GM23338 (cell line): ENCODE measurements around the gene CDH4. TPM values are rescaled to one million over a fixed set of nuclear protein-coding genes. Genes with fewer than 3 reads are reported as not detected.

ENCODE experiments used
- ATAC-seq: fragments of 200-7000 bp; cut with Tn5 transposase; 3 replicates; pipeline ENCODE4 v1.9.1; 2020
- DNase-seq: peaks from one replicate; pipeline ENCODE4 v3.0.0-alpha.2; 2015; ENCODE audit warnings: low spot score
- H2AFZ ChIP-seq: fragments of 200-600 bp; sonication (generic); 2 replicates; pipeline ENCODE4 v1.8.0; 2016; ENCODE audit warnings: antibody characterized with exemption, mild to moderate bottlenecking, moderate library complexity
- H3F3A ChIP-seq: fragments of 200-600 bp; sonication (generic); replicated peaks from 2 replicates; pipeline ENCODE4 v1.8.0; 2017; ENCODE audit warnings: antibody characterized with exemption, mixed run types, low read depth
- H3K27ac ChIP-seq: fragments of 200-600 bp; sonication (generic); 2 replicates; pipeline ENCODE4 v1.6.1; 2016; ENCODE audit warnings: low read depth
- H3K27me3 ChIP-seq: fragments of 200-600 bp; sonication (generic); 2 replicates; pipeline ENCODE4 v1.8.0; 2016; ENCODE audit warnings: mild to moderate bottlenecking, mixed run types, moderate library complexity; ENCODE audit not compliant: insufficient read depth
- H3K36me3 ChIP-seq: fragments of 200-600 bp; sonication (generic); 2 replicates; pipeline ENCODE4 v1.8.0; 2016; ENCODE audit warnings: mild to moderate bottlenecking; ENCODE audit not compliant: insufficient read depth
- H3K4me1 ChIP-seq: fragments of 200-600 bp; sonication (generic); 2 replicates; pipeline ENCODE4 v1.8.0; 2016; ENCODE audit warnings: mild to moderate bottlenecking, moderate library complexity; ENCODE audit not compliant: insufficient read depth
- H3K4me2 ChIP-seq: fragments of 200-600 bp; sonication (generic); 2 replicates; pipeline ENCODE4 v1.7.1; 2017; ENCODE audit warnings: mixed run types
- H3K4me3 ChIP-seq: fragments of 200-600 bp; sonication (generic); 2 replicates; pipeline ENCODE4 v1.6.1; 2016; ENCODE audit warnings: mixed run types
- H3K79me2 ChIP-seq: fragments of 200-600 bp; sonication (generic); replicated peaks from 2 replicates; pipeline ENCODE4 v1.8.0; 2017; ENCODE audit warnings: mild to moderate bottlenecking; ENCODE audit not compliant: insufficient read depth
- H3K9me2 ChIP-seq: fragments of 200-600 bp; sonication (generic); 2 replicates; pipeline ENCODE4 v1.8.0; 2017; ENCODE audit not compliant: insufficient read depth
- H4K20me1 ChIP-seq: fragments of 200-600 bp; sonication (generic); replicated peaks from 2 replicates; pipeline ENCODE4 v1.8.0; 2017; ENCODE audit warnings: mild to moderate bottlenecking; ENCODE audit not compliant: insufficient read depth
- H3K27ac Mint-ChIP-seq: 2 replicates; pipeline ENCODE4 v1.8.0; 2020; ENCODE audit warnings: inconsistent platforms, mild to moderate bottlenecking, moderate library complexity, mixed read lengths
- H3K27me3 Mint-ChIP-seq: 3 replicates; pipeline ENCODE4 v1.8.0; 2022; ENCODE audit warnings: low read depth, mild to moderate bottlenecking, moderate library complexity, mixed read lengths, inconsistent platforms; ENCODE audit not compliant: insufficient read depth, poor library complexity
- H3K36me3 Mint-ChIP-seq: 3 replicates; pipeline ENCODE4 v1.8.0; 2021; ENCODE audit warnings: low read depth, mild to moderate bottlenecking, inconsistent platforms, moderate library complexity, mixed read lengths
- H3K4me1 Mint-ChIP-seq: 3 replicates; pipeline ENCODE4 v1.8.0; 2020; ENCODE audit warnings: mild to moderate bottlenecking, inconsistent platforms, mixed read lengths
- H3K4me3 Mint-ChIP-seq: 3 replicates; pipeline ENCODE4 v1.8.0; 2021; ENCODE audit warnings: moderate library complexity, mild to moderate bottlenecking, inconsistent platforms, mixed read lengths
- H3K9me3 Mint-ChIP-seq: 3 replicates; pipeline ENCODE4 v1.8.0; 2020; ENCODE audit warnings: moderate library complexity, mild to moderate bottlenecking, inconsistent platforms, mixed read lengths
- CREB1 ChIP-seq: fragments of 250-450 bp; sonication (Bioruptor Pico); IDR thresholded peaks from 2 replicates; pipeline ENCODE4 v1.5.0; 2020; ENCODE audit warnings: low read depth, mild to moderate bottlenecking, moderate library complexity
- EZH2 ChIP-seq: fragments of 200-600 bp; sonication (generic); IDR thresholded peaks from one replicate; pipeline ENCODE4 v1.8.0; 2017; ENCODE audit warnings: antibody characterized with exemption, mild to moderate bottlenecking, low read depth; ENCODE audit not compliant: unreplicated experiment
- EZH2phosphoT487 ChIP-seq: fragments of 200-600 bp; sonication (generic); IDR thresholded peaks from one replicate; pipeline ENCODE4 v1.8.1; 2018; ENCODE audit warnings: antibody characterized with exemption; ENCODE audit not compliant: unreplicated experiment
- JUNB ChIP-seq: IDR thresholded peaks from one replicate; pipeline ENCODE4 v1.6.1; 2016; ENCODE audit warnings: antibody characterized with exemption; ENCODE audit not compliant: unreplicated experiment
- NANOG ChIP-seq: IDR thresholded peaks from 2 replicates; pipeline ENCODE4 v1.6.1; 2016; ENCODE audit warnings: antibody characterized with exemption, borderline replicate concordance
- POLR2AphosphoS5 ChIP-seq: IDR thresholded peaks from 2 replicates; pipeline ENCODE4 v1.6.1; 2016; ENCODE audit warnings: antibody characterized with exemption, low read depth
- STAT1 ChIP-seq: IDR thresholded peaks from one replicate; pipeline ENCODE4 v1.6.1; 2016; ENCODE audit warnings: antibody characterized with exemption; ENCODE audit not compliant: unreplicated experiment
- ZNF114 ChIP-seq: fragments of 250-450 bp; sonication (Bioruptor Pico); IDR thresholded peaks from 2 replicates; pipeline ENCODE4 v1.5.0; 2020; ENCODE audit warnings: mild to moderate bottlenecking, moderate library complexity
- ZNF331 ChIP-seq: fragments of 250-450 bp; sonication (Bioruptor Pico); IDR thresholded peaks from 2 replicates; pipeline ENCODE4 v1.5.0; 2020; ENCODE audit warnings: low read depth, mild to moderate bottlenecking, moderate library complexity
- polyA plus RNA-seq: library from polyadenylated mRNA; unstranded; fragments of >200 nt; fragmentation: Nextera tagmentation; extraction: Ambion mirVana; gene quantifications from 2 replicates; pipeline ENCODE4 v1.2.1, GENCODE V29; 2016
- total RNA-seq: library from RNA; depleted of rRNA; stranded (reverse); fragments of >200 nt; shearing (Covaris generic); gene quantifications from 2 replicates; pipeline ENCODE4 v1.2.3, GENCODE V29; 2014
- TF ChIP-seq, protein P1 (sequence below): IDR thresholded peaks from 2 replicates; pipeline ENCODE4 v1.6.1; 2016; ENCODE audit warnings: antibody characterized with exemption
- TF ChIP-seq, protein P2 (sequence below), 2 experiments: fragments of 200-600 bp in 1 of 2; sonication (generic) in 1 of 2; conservative IDR thresholded peaks; 2 replicates each; pipeline versions ENCODE4 v1.5.1 to v1.6.1; 2016 to 2017; ENCODE audit warnings: antibody characterized with exemption in 2 of 2, low read depth in 2 of 2, mild to moderate bottlenecking in 2 of 2, moderate library complexity in 1 of 2
- TF ChIP-seq, protein P3 (sequence below): IDR thresholded peaks from one replicate; pipeline ENCODE4 v1.6.1; 2018; ENCODE audit warnings: antibody characterized with exemption; ENCODE audit not compliant: unreplicated experiment
- TF ChIP-seq, protein P4 (sequence below): fragments of 250-450 bp; sonication (Bioruptor Pico); IDR thresholded peaks from 2 replicates; pipeline ENCODE4 v1.5.0; 2020; ENCODE audit warnings: mild to moderate bottlenecking, moderate library complexity

The CDH4 gene
- total and polyA plus RNA-seq, 2 experiments from 2014 or later: 1.2 to 4.2 TPM

DNA sequence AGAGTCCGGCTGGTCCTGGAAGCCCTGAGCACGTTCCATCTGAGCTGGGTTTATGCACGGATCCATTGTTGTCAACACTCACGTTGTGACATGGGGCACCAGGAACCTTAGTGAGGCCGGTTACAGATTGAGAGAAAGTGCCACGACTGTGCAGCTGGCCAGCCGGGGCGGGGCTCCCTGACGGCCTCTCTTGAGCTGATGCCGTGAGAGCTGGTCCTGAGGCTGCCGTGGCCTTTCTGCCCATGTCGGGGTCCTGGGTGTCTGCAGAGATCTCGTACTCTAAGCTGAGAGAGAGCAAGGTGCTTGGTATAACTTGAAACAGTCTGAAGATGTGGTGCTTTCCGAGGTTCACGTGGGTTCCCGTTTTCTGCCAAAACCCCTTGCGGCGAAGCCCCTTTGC lies 10.0 kb downstream of the CDH4 start:
- no peak overlapping the region for H3K4me3 Mint-ChIP-seq
- H3K27me3 Mint-ChIP-seq: peaks cover 10% of the 10 kb centered on the region
- peaks cover 20% of the 10 kb centered on the region for H3K4me1 Mint-ChIP-seq
- Histone ChIP-seq H3K79me2 (no peaks in the 10 kb centered on the region), H3K9me2 (no peaks in the 10 kb centered on the region), H3K27me3 (no peaks in the 10 kb centered on the region), H3K36me3 (no peaks in the 10 kb centered on the region), H3K4me2 (no peak overlapping the region), H4K20me1 (no peaks in the 10 kb centered on the region), H2AFZ (no peak overlapping the region), H3K27ac (no peak overlapping the region), H3K4me3 (no peak overlapping the region), H3F3A (no peaks in the 10 kb centered on the region), H3K4me1 (no peaks in the 10 kb centered on the region)
- H3K27ac Mint-ChIP-seq: no peak overlapping the region
- no peak for DNase-seq
- TF ChIP-seq, protein P1, sequence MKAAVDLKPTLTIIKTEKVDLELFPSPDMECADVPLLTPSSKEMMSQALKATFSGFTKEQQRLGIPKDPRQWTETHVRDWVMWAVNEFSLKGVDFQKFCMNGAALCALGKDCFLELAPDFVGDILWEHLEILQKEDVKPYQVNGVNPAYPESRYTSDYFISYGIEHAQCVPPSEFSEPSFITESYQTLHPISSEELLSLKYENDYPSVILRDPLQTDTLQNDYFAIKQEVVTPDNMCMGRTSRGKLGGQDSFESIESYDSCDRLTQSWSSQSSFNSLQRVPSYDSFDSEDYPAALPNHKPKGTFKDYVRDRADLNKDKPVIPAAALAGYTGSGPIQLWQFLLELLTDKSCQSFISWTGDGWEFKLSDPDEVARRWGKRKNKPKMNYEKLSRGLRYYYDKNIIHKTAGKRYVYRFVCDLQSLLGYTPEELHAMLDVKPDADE: no peak
- TF ChIP-seq JUNB (no peak), EZH2 (no peak), STAT1 (no peak), EZH2phosphoT487 (no peak), POLR2AphosphoS5 (no peak), ZNF114 (CRISPR knock-in tag) (no peak), NANOG (no peak), CREB1 (no peak), ZNF331 (CRISPR knock-in tag) (no peak)
- TF ChIP-seq, protein P2, sequence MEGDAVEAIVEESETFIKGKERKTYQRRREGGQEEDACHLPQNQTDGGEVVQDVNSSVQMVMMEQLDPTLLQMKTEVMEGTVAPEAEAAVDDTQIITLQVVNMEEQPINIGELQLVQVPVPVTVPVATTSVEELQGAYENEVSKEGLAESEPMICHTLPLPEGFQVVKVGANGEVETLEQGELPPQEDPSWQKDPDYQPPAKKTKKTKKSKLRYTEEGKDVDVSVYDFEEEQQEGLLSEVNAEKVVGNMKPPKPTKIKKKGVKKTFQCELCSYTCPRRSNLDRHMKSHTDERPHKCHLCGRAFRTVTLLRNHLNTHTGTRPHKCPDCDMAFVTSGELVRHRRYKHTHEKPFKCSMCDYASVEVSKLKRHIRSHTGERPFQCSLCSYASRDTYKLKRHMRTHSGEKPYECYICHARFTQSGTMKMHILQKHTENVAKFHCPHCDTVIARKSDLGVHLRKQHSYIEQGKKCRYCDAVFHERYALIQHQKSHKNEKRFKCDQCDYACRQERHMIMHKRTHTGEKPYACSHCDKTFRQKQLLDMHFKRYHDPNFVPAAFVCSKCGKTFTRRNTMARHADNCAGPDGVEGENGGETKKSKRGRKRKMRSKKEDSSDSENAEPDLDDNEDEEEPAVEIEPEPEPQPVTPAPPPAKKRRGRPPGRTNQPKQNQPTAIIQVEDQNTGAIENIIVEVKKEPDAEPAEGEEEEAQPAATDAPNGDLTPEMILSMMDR (conservative IDR thresholded peaks at IDR 0.05; ENCODE audit: low read depth in 2 of 2): no peak
- TF ChIP-seq, protein P3, sequence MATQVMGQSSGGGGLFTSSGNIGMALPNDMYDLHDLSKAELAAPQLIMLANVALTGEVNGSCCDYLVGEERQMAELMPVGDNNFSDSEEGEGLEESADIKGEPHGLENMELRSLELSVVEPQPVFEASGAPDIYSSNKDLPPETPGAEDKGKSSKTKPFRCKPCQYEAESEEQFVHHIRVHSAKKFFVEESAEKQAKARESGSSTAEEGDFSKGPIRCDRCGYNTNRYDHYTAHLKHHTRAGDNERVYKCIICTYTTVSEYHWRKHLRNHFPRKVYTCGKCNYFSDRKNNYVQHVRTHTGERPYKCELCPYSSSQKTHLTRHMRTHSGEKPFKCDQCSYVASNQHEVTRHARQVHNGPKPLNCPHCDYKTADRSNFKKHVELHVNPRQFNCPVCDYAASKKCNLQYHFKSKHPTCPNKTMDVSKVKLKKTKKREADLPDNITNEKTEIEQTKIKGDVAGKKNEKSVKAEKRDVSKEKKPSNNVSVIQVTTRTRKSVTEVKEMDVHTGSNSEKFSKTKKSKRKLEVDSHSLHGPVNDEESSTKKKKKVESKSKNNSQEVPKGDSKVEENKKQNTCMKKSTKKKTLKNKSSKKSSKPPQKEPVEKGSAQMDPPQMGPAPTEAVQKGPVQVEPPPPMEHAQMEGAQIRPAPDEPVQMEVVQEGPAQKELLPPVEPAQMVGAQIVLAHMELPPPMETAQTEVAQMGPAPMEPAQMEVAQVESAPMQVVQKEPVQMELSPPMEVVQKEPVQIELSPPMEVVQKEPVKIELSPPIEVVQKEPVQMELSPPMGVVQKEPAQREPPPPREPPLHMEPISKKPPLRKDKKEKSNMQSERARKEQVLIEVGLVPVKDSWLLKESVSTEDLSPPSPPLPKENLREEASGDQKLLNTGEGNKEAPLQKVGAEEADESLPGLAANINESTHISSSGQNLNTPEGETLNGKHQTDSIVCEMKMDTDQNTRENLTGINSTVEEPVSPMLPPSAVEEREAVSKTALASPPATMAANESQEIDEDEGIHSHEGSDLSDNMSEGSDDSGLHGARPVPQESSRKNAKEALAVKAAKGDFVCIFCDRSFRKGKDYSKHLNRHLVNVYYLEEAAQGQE: no peak
- TF ChIP-seq, protein P4, sequence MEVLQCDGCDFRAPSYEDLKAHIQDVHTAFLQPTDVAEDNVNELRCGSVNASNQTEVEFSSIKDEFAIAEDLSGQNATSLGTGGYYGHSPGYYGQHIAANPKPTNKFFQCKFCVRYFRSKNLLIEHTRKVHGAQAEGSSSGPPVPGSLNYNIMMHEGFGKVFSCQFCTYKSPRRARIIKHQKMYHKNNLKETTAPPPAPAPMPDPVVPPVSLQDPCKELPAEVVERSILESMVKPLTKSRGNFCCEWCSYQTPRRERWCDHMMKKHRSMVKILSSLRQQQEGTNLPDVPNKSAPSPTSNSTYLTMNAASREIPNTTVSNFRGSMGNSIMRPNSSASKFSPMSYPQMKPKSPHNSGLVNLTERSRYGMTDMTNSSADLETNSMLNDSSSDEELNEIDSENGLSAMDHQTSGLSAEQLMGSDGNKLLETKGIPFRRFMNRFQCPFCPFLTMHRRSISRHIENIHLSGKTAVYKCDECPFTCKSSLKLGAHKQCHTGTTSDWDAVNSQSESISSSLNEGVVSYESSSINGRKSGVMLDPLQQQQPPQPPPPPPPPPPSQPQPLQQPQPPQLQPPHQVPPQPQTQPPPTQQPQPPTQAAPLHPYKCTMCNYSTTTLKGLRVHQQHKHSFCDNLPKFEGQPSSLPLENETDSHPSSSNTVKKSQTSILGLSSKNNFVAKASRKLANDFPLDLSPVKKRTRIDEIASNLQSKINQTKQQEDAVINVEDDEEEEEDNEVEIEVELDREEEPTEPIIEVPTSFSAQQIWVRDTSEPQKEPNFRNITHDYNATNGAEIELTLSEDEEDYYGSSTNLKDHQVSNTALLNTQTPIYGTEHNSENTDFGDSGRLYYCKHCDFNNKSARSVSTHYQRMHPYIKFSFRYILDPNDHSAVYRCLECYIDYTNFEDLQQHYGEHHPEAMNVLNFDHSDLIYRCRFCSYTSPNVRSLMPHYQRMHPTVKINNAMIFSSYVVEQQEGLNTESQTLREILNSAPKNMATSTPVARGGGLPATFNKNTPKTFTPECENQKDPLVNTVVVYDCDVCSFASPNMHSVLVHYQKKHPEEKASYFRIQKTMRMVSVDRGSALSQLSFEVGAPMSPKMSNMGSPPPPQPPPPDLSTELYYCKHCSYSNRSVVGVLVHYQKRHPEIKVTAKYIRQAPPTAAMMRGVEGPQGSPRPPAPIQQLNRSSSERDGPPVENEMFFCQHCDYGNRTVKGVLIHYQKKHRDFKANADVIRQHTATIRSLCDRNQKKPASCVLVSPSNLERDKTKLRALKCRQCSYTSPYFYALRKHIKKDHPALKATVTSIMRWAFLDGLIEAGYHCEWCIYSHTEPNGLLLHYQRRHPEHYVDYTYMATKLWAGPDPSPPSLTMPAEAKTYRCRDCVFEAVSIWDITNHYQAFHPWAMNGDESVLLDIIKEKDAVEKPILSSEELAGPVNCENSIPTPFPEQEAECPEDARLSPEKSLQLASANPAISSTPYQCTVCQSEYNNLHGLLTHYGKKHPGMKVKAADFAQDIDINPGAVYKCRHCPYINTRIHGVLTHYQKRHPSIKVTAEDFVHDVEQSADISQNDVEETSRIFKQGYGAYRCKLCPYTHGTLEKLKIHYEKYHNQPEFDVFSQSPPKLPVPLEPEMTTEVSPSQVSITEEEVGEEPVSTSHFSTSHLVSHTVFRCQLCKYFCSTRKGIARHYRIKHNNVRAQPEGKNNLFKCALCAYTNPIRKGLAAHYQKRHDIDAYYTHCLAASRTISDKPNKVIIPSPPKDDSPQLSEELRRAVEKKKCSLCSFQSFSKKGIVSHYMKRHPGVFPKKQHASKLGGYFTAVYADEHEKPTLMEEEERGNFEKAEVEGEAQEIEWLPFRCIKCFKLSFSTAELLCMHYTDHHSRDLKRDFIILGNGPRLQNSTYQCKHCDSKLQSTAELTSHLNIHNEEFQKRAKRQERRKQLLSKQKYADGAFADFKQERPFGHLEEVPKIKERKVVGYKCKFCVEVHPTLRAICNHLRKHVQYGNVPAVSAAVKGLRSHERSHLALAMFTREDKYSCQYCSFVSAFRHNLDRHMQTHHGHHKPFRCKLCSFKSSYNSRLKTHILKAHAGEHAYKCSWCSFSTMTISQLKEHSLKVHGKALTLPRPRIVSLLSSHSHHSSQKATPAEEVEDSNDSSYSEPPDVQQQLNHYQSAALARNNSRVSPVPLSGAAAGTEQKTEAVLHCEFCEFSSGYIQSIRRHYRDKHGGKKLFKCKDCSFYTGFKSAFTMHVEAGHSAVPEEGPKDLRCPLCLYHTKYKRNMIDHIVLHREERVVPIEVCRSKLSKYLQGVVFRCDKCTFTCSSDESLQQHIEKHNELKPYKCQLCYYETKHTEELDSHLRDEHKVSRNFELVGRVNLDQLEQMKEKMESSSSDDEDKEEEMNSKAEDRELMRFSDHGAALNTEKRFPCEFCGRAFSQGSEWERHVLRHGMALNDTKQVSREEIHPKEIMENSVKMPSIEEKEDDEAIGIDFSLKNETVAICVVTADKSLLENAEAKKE: no peak
- no peak for ATAC-seq
- peaks cover 30% of the 10 kb centered on the region for H3K36me3 Mint-ChIP-seq
- no peaks in the 10 kb centered on the region; the same call in 2 of the 3 replicates for H3K9me3 Mint-ChIP-seq
